SHP77 treated with DMSO at 0.1 percent for 48 hours (cell line): ENCODE data around the gene ETFRF1.

Experiments
- DNase-seq: peaks from one replicate; lab custom pipeline; 2025; lab: John Stamatoyannopoulos, UW

The ETFRF1 gene

DNA sequence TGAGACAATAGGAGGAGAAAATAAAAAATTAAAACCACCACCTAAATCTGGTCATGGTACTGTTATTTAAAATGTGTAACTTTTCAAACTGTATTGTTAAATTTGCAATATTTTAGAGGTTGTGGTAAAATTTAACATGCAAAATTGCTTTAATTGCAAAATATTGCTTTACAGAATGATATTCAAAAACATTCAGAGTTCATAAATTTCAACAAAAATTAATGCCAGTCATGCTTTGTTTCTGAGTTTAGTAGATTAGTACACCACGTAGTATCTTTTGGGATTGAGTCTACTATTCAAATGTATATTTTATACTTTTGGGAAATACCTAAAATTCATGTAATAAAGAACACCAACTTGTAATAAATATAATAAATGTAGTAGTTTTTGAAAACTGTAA is 18.3 kb downstream of the ETFRF1 start:
- DNase-seq, result no peak

DNA sequence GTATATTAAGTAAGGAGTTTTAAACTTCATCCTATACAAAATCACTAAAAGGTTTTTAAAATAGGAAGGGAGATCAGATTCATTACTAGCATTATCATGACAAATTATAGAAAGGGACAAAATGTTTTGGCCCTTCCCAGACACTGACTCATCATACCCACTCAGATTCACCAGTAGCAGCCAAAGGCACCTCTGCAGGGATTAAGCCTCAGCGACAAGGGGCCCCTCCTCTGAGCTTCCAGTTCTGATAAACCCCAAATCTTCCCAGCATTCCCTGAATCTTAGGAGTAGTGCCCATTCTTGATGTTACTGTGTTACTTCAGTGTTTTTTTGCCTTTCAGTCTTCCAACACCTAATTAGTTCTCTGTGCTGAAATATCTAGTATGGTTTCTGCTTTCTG is 41.2 kb downstream of the ETFRF1 start:
- no peak for DNase-seq

DNA sequence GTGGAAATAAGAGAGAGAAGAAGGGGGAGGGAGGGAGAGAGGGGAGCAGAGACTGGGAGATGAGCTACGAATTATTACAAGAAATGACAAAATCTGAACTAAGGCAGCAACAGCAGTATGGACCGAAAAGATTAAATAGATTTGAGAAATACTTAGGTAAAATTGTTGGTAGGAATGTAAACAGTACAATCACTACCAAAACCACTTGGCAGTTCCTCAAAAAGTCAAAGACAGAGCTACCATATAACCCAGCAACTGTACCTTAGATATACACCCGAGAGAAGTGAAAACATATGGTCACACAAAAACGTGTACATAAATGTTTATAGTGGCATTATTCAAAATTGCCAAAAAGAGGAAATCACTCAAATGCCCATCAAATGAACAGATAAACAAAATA is 41.6 kb downstream of the ETFRF1 start:
- DNase-seq, result no peak

DNA sequence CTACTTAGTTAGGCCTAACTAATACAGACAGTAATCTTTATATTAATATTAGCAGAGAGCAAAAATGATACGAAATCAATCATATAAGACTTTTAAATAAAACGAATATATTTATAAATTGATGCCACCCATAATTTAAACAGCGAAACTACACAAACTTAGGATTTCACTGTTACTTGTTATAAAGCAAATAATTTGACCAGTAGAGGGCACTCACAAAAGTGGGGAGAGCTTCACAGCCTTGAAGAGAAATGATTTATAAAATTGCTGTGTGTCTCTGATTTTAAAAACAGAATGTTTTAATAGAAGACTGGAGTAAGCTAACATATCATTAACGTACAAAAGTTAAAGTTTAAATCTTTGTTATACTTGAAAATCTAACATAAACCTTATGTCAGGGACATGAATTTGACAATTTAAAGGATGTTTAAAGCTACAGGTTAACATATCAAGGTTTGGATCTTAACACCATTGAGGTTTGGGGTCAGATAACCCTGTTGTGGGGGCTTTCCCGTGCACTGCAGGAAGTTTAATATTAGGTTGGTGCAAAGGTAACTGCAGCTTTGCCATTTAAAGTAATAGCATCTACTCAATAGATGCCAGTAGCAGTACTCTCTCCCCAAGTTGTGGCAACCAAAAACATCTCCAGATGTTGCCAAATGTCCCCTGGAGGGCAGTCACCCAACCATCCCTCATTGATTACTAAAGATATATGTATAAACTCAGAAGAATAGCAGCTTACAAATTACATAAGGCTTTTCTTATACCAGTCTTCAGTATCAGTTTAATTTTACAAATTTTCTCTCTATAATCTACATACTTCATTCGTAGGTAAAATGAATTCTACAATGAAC is 46.4 kb downstream of the ETFRF1 start:
- peak; percentile 34 for DNase-seq

DNA sequence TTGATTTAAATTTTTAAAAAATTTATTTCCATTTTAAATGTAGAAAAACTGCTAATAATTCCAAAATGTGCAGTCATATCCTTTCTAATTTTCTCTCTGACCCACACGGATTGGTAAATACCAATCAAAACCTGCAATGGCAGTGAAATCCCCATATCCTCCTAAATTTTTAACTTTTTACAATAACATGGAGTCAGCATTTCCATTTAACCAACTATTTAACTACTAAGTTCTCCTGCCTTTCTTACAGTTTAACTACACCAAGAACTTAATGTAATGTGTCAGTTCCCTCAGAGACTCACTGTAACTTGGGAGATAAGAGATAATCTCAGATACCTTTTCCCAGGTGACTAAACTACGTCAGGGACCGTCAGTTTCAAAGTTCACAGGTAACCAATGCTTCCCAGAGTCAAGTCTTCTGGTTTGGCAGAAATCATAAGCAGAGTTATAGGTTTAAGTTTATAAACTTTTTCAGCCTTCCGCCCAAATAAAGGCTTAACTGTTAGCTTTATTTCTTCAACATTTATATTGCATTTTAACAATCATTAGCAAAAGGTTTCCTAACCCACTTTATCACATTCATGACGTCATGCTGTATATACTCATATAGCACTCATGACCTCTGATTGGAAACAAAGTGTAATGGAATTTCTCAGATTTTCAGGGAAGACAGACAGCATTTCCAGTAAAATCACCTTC is 48.1 kb downstream of the ETFRF1 start:
- no peak for DNase-seq

DNA sequence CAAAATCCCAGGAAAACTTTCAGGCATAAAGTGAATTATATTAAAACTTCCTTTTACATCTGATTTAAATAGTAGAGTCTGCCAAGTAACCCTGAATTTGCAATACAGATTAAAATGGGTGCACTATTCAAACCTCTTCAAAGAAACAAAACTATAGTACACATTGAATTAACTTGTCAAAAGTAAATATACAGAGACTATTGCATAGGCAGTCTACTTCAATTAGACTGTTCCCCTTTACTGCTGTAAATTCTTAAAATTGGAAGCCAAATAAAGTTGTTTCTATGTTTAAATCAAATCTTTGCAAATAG is 48.6 kb downstream of the ETFRF1 start:
- no peak for DNase-seq

DNA sequence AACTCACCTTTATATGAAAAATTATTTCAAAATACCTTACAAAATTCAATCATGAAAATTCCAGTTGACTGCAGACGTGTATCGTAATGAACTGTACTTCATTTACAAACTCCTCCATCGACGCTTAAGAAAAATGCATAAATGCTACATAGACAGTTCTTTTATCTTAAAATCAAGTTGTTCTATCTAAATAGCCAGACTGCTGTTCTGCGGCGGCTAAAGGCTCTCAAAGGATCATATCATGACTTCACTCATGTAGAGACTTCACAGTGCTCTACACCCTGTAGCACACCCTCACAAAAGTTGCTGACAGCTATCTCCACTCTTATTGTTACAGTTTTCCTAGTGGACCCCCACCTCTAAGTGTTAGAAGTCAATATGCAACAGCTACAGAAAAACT is 50.5 kb downstream of the ETFRF1 start:
- DNase-seq, result no peak

DNA sequence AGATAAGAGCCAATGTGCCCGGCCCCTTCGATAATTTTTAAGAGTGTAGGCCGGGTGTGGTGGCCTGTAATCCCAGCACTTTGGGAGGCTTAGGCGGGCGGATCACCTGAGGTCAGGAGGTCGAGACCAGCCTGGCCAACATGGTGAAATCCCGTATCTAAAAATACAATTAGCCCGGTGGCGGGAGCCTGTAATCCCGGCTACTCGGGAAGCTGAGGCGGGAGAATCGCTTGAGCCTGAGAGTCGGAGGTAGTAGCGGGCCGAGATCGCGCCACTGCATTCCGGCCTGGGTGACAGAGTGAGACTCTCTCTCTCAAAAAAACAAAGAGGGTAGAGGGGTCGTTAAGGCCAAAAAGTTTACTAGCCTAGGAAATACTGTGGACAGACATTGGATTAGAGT is 53.1 kb downstream of the ETFRF1 start:
- no peak for DNase-seq

DNA sequence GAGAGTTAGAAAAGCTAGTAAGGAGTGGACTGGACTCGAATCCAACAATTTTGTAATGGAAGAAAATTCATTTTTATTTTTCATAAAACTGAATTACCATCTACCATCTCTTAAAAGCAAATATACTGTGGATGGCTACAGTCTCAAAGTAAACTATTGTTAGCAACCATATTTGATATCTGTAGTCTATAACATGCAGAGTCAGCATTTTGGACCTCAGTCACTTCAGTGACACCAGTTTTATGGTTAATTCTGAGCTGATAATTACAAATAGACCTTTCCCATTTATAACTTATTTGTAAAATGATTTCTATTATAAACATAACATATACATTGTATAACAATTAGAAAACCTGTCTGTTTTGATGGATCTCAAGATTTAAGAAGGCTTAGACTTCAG is 53.7 kb downstream of the ETFRF1 start:
- no peak for DNase-seq

DNA sequence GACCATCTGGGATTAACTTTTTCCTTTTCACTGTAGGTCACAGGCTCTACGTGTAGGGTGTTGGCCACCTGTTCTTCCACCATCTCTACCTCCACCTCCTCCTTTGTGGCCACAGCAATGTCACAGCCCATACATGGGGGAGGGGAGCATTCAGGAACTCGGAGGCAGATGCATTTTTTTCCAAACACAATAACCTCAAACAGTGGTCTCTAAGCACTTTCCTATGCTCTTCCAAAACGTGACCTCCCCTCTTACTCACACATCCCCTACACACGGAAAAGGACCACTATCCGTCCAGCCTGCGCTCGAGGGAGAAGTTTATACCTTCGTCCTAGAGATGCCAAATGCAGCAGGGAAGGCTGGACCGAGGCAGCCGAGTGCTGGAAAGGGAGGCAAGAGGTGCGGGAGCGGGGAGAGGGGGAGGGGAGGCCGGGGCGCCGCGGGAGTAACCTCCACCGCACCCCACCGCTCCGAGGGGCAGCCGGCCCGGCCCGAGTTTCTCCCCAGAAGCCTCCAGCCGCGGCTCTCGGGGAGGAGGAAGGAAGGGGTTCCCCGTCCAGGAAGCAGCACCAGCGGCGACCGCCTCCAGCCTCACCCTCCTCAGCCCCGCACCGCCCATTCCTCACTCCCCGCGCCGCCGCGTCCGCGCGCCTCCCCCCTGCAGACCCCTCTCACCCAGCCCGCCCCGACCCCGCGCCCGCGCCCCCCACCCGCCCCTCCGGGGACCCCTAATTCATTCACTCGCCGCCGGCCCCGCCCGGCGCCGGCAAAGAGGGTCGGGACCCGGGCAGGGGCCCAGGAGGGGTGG is 55.1 kb downstream of the ETFRF1 start:
- peak; percentile 0 for DNase-seq

DNA sequence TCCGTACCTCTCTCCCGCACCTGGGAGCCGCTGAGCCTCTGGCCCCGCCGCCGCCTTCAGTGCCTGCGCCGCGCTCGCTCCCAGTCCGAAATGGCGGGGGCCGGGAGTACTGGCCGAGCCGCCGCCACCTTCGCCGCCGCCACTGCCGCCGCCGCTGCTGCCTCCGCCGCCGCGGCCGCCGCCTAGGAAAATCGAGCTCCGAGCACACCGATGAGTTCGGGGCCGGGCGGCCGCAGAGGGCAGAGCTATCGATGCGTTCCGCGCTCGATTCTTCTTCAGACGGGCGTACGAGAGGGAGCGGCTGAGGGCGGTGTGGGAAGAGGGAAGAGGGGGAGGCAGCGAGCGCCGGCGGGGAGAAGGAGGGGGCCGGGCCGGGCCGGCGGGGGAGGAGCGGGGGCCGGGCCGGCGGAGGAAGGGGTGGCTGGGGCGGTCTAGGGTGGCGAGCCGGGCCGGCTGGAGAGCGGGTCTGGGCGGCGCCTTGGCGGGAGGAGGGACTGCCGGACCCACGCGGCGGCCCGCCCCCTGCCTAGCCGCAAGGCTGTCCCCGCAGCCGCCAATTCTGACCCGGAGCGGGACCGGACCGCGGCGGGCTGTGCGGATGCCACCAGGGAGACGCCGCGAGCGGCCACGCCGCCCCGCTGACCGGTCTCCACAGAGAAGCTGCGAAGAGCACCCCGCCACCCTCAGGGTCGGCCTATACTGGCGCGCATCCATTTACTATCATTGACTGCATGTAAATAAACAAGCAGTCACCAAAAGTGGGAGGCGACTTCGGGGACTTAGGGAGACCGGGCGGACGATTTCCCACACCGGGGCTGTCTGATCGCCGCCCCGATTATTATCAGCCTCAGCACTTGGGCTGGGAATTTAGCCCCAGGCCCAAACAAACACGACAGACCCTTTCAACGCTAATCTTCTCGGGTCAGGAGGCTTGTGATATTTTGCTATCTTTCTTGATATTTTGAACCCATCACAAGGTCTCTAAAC is 56.0 kb downstream of the ETFRF1 start, which contains the start of gene KRAS:
TSS of gene KRAS (minus strand) at position 186 of the 987 bp plus-strand sequence.
- peak; percentile 67 for DNase-seq

DNA sequence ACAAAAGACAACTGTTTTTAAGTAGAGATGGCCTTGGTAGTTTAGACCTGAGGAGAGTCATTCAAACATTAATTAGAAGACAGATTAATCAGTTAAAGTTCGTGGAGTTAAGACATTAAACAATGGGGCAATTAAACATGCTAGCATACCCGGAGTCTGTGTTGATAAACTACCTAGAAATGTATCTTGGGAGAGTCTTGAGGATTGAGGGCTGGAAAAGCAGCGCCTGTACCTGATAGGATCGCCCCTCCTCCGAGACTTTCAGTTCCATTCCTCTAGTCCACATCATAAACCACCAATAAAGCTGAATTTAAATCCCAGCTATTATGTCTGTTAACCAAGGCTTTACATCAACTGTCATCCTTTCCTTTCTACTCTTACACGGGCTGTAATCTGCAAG is 56.7 kb downstream of the ETFRF1 start:
- no peak for DNase-seq

DNA sequence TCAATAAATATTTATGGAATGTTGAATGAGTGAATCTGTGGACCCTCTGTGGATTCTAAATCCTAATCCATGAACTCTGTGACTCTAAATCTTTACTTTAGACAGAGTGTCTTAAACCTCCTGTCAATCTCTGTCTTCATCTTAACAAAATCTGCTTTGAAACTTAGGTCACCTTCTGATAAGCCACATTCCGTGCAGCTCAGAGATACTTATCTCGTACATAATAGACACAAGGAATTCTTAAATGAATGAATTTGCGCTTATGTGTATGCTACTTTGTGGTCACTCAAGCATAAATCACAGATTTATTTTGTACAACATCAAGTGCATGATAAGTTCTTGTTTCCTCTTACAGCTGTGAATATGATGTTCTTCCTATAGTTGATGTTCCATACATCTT is 57.9 kb downstream of the ETFRF1 start:
- no peak for DNase-seq

DNA sequence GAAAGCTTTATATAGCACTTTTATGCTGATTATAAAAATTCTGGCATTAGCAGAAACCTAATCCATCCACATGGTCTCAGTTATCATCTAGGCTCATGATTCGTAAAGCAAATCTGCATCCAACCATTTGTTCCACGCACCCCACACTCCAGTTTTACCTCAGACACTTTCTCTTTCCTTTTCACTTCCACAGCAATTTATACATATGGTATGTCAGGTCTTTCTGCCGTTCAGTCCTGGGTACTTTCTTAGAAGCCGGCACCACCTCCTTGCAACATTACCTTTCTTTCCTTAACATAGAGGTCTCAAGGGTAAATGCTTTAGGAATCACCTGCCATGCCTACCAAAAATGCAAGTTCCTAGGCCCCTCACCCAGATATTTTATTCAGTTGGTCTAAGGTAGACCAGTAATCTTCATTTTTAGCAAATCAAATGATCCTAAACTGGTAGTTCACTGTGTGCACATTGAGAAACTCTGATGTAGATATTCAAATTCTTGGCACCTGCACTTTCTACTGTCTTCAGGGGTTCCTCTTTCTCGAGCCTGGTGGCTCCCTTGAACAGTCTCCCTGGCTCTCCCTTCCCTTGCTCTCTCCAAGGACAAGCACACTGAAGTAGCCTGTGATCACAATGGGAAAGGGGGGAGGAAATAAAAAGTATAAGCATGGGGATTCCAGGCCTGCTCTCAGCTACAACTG is 58.5 kb downstream of the ETFRF1 start:
- DNase-seq, result no peak

DNA sequence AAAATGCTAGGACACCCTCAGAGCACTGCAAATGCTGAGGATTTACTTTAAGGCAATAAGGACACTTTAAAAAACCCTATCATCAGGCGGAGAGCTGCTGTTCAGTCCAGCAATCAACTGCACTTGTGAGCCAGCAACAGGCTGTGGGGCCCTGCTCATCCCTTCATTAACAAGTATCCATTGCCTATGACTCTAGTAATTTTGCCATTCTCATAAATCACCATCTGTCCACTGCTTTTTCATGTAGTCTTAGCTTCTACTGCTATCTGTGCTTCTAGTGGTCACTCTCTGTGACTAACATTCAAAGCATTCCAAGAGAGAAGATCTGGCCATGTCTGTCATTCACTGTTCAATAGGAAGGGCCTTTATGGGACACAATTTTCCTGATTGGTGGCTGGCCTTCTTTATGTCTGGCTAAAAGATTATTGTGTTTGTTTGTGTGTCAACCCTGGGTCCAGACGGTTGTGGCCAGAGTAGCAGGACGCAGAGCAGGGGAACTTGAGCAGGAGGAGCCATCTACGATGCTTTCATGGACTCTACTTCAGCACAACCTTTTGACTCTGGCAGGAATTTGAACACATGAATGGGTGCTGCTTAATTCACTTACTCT is 59.3 kb downstream of the ETFRF1 start:
- DNase-seq, result no peak
